ENCODE results near the gene LCA5L.

The LCA5L gene

GRCh38 chr21:39445321-39446269 lies at the start of gene LCA5L:
Gene LCA5L (minus strand): TSS chr21:39445778. CDS start chr21:39428493, 17,285 bp downstream.
- DNase-seq, result peak; percentile 92 to 95

- no peak for DNase-seq
These were observed 43.9 kb upstream of the LCA5L start for GRCh38 chr21:39489380-39489924.

GRCh38 chr21:39484711-39485276 lies 39.2 kb upstream of the LCA5L start:
- no peak for DNase-seq

GRCh38 chr21:39483917-39484316 lies 38.3 kb upstream of the LCA5L start:
- no peak for DNase-seq

GRCh38 chr21:39481886-39482285 lies 36.3 kb upstream of the LCA5L start:
- no peak for DNase-seq

- no peak for DNase-seq
These were observed 34.7 kb upstream of the LCA5L start for GRCh38 chr21:39480271-39480670.

- DNase-seq, result no peak
These were observed 34.2 kb upstream of the LCA5L start for GRCh38 chr21:39479814-39480182.

- no peak for DNase-seq
These were observed 33.7 kb upstream of the LCA5L start for GRCh38 chr21:39479164-39479813.

- no peak for DNase-seq
These were observed 29.0 kb upstream of the LCA5L start for GRCh38 chr21:39474611-39475010.

- DNase-seq, result no peak
These were observed 27.2 kb upstream of the LCA5L start for GRCh38 chr21:39472786-39473185.

- no peak for DNase-seq
These were observed 26.0 kb upstream of the LCA5L start for GRCh38 chr21:39471598-39471997.

- DNase-seq, result no peak
These were observed 23.0 kb upstream of the LCA5L start for GRCh38 chr21:39468559-39468958.

GRCh38 chr21:39467746-39468145 lies 22.2 kb upstream of the LCA5L start:
- DNase-seq, result no peak

- DNase-seq, result no peak
These were observed 21.0 kb upstream of the LCA5L start for GRCh38 chr21:39466584-39466983.

GRCh38 chr21:39463308-39463707 lies 17.7 kb upstream of the LCA5L start:
- DNase-seq, result no peak

- no peak for DNase-seq
These were observed 15.8 kb upstream of the LCA5L start for GRCh38 chr21:39461419-39461818.

GRCh38 chr21:39456665-39457064 lies 11.1 kb upstream of the LCA5L start:
- no peak for DNase-seq

GRCh38 chr21:39454949-39455668 lies 9.5 kb upstream of the LCA5L start:
- DNase-seq, result no peak

- no peak for DNase-seq
These were observed 8.1 kb upstream of the LCA5L start for GRCh38 chr21:39453571-39454179.

- DNase-seq, result no peak
These were observed 7.4 kb upstream of the LCA5L start for GRCh38 chr21:39452970-39453342.

- no peak for DNase-seq
These were observed 6.8 kb upstream of the LCA5L start for GRCh38 chr21:39452207-39452969.

Data from activated T-cell treated with anti-CD3 and anti-CD28 coated beads, Interleukin-2, amount 50 U/mL, for 48 hours (primary cell).